Stimulated activated effector memory CD8-positive, alpha-beta T cell treated with anti-CD3 and anti-CD28 coated beads, Interleukin-12 subunit alpha, Interleukin-12 subunit beta, amount 100 ng/mL, for 72 hours (primary cell): ENCODE measurements around the gene PATL2.
"Not testable (repeated sequence)": the region's sequence is repeated elsewhere in the genome, so short reads cannot be mapped to it uniquely, and the experiment has no call there.

Experiments
- ATAC-seq: fragments of 150-1000 bp; cut with Tn5 transposase; 2 replicates; pipeline ENCODE4 v1.10.0; 2021
- DNase-seq, 2 donors: peaks; one replicate each; pipeline ENCODE4 v3.0.0; 2021 to 2022; ENCODE audit warnings: low spot score in 2 of 2
- H3K27ac Mint-ChIP-seq: one replicate; pipeline ENCODE4 v1.8.0; 2022; ENCODE audit warnings: mild to moderate bottlenecking, mixed read lengths
- H3K36me3 Mint-ChIP-seq: one replicate; pipeline ENCODE4 v1.8.0; 2022; ENCODE audit warnings: mild to moderate bottlenecking, mixed read lengths
- H3K4me1 Mint-ChIP-seq: one replicate; pipeline ENCODE4 v1.8.0; 2022; ENCODE audit warnings: mixed read lengths
- H3K4me3 Mint-ChIP-seq: one replicate; pipeline ENCODE4 v1.8.0; 2022; ENCODE audit warnings: mild to moderate bottlenecking, mixed read lengths
- H3K9me3 Mint-ChIP-seq: one replicate; pipeline ENCODE4 v1.8.0; 2022; ENCODE audit warnings: mixed read lengths

PATL2 gene

DNA sequence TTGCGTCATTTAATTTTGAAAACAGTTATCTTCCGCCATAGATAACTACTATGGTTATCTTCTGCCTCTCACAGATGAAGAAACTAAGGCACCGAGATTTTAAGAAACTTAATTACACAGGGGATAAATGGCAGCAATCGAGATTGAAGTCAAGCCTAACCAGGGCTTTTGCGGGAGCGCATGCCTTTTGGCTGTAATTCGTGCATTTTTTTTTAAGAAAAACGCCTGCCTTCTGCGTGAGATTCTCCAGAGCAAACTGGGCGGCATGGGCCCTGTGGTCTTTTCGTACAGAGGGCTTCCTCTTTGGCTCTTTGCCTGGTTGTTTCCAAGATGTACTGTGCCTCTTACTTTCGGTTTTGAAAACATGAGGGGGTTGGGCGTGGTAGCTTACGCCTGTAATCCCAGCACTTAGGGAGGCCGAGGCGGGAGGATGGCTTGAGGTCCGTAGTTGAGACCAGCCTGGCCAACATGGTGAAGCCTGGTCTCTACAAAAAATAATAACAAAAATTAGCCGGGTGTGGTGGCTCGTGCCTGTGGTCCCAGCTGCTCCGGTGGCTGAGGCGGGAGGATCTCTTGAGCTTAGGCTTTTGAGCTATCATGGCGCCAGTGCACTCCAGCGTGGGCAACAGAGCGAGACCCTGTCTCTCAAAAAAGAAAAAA lies 1.4 kb upstream of the PATL2 start:
- DNase-seq (peak in 1 of 2 donors; percentile 82), ATAC-seq (peak; percentile 41)
- peaks cover 84% of the 10 kb centered on the region for H3K36me3 Mint-ChIP-seq
- peak overlapping the region; percentile 99 for H3K4me3 Mint-ChIP-seq
- H3K9me3 Mint-ChIP-seq: no peaks in the 10 kb centered on the region
- peaks cover 64% of the 10 kb centered on the region for H3K4me1 Mint-ChIP-seq
- H3K27ac Mint-ChIP-seq: peak overlapping the region; percentile 100

DNA sequence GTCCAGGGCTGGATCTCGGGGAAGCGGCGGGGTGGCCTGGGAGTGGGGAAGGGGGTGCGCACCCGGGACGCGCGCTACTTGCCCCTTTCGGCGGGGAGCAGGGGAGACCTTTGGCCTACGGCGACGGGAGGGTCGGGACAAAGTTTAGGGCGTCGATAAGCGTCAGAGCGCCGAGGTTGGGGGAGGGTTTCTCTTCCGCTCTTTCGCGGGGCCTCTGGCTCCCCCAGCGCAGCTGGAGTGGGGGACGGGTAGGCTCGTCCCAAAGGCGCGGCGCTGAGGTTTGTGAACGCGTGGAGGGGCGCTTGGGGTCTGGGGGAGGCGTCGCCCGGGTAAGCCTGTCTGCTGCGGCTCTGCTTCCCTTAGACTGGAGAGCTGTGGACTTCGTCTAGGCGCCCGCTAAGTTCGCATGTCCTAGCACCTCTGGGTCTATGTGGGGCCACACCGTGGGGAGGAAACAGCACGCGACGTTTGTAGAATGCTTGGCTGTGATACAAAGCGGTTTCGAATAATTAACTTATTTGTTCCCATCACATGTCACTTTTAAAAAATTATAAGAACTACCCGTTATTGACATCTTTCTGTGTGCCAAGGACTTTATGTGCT lies 721 bp upstream of the PATL2 start:
- peak; percentile 55 to 87 for DNase-seq
- Mint-ChIP-seq H3K9me3 (no peaks in the 10 kb centered on the region), H3K27ac (peak overlapping the region; percentile 100), H3K36me3 (peaks cover 78% of the 10 kb centered on the region), H3K4me1 (peaks cover 65% of the 10 kb centered on the region), H3K4me3 (peak overlapping the region; percentile 99)
- ATAC-seq: peak; percentile 59

DNA sequence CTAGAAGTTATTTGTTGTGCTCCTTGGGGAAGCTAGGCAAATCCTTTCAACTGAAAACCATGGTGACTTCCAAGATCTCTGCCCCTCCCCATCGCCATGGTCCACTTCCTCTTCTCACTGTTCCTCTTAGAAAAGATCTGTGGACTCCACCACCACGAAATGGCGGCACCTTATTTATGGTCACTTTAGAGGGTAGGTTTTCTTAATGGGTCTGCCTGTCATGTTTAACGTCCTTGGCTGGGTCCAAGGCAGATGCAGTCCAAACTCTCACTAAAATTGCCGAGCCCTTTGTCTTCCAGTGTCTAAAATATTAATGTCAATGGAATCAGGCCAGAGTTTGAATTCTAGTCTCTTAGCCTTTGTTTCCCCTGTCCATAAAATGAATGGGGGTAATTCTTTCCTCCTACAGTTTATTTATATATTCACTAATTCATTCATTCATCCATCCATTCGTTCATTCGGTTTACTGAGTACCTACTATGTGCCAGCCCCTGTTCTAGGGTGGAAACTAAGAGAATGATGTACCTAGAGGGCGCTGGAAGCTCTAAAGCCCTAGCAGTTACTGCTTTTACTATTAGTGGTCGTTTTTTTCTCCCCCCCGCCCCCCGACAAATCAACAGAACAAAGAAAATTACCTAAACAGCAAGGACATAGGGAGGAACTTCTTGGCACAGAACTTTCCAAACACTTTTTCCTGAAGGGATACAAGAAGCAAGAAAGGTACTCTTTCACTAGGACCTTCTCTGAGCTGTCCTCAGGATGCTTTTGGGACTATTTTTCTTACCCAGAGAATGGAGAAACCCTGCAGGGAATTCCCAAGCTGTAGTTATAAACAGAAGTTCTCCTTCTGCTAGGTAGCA lies 657 bp downstream of the PATL2 start:
- peak overlapping the region; percentile 99 for H3K4me3 Mint-ChIP-seq
- peaks cover 61% of the 10 kb centered on the region for H3K4me1 Mint-ChIP-seq
- H3K36me3 Mint-ChIP-seq: peaks cover 64% of the 10 kb centered on the region
- H3K9me3 Mint-ChIP-seq: no peaks in the 10 kb centered on the region
- peak overlapping the region; percentile 100 for H3K27ac Mint-ChIP-seq
- DNase-seq (peak in 1 of 2 donors; percentile 71), ATAC-seq (no peak)

DNA sequence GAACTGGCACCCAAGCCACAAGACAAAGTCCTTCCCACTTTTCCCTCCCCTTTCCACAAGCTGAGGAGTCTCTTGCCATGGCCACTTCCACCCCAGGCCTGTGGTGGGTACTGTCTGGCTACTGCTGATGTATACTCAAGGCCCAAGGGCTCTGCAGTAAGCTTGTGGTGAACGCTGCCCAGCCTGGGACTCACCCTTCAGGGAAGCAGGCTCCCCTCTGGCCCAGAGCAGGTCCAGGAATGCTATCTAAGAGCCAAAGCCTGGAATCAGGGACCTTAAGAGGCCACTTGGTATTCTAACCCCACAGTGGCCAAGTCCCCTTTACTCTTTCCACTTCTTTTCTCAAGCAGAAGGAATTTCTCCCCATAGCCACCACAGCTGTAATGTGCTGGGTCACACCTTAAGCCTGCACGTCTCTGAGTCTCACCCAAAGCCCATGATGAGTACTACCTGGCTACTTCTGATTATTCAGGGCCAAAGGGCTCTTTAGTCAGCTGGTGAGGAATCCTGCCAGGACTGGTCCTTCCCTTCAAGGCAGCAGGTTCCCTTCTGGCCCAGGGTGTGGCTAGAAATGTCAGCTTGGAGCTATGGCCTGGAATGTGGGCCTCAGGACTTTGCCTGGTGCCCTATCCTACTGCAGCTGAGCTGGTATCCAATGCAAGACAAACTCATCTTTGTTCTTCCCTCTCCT lies 4.0 kb downstream of the PATL2 start:
- H3K27ac Mint-ChIP-seq: no peak overlapping the region
- H3K9me3 Mint-ChIP-seq: peaks cover 7% of the 10 kb centered on the region
- no peak overlapping the region for H3K4me3 Mint-ChIP-seq
- H3K36me3 Mint-ChIP-seq: peaks cover 35% of the 10 kb centered on the region
- ATAC-seq (no peak), DNase-seq (no peak)
- H3K4me1 Mint-ChIP-seq: peaks cover 46% of the 10 kb centered on the region

DNA sequence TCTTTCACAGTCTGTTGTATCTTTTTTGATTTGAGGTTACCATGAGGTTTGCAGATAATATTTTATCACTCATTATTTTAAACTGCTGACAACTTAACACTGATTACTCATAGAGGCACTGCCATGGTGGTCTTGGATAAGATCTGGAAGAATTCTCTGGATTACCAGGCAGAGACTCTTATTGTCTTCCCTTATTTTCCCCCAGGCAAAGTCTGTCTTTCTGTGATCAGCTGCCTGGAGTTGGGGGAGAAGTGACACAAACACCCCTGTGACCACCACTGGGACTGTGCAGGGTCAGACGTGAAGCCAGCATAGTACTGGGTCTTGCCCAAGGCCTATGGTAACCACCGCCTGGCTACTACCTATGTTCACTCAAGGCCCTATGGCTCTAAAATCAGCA lies 4.7 kb downstream of the PATL2 start:
- DNase-seq (no peak), ATAC-seq (no peak)
- Mint-ChIP-seq H3K27ac (no peak overlapping the region), H3K36me3 (peaks cover 28% of the 10 kb centered on the region), H3K4me1 (peaks cover 42% of the 10 kb centered on the region), H3K9me3 (peaks cover 9% of the 10 kb centered on the region), H3K4me3 (no peak overlapping the region)

DNA sequence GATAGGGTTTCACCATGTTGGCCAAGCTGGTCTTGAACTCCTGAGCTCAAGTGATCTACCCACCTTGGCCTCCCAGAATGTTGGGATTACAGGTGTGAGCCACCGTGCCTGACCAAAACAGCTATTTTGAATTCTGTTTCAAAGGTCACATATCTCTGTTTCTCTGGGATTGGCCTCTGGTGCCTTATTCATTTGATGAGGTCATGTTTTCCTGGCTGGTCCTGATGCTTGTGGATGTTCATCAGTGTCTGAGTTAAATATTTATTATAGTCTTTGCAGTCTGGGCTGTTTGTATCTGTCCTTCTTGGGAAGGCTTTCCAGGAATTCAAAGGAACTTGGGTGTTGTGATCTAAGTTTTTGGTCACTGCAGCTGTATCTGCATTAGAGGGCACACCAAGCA lies 5.1 kb downstream of the PATL2 start:
- H3K36me3 Mint-ChIP-seq: peaks cover 24% of the 10 kb centered on the region

DNA sequence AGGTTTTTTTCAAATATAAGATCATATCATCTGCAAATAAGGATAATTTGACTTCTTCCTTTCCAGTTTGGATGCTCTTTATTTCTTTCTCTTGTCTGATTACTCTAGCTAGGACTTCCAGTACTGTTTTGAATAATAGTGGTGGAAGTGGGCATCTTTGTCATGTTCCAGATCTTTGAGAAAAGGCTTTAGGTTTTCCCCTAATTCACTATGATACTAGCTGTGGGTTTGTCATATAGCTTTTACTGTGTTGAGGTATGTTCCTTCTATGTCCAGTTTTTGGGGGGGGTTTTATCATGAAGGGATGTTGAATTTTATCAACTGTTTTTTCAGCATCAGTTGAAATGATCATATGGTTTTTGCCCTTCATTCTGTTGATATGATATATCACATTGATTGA lies 10.4 kb downstream of the PATL2 start:
- DNase-seq, H3K36me3 Mint-ChIP-seq, H3K27ac Mint-ChIP-seq, H3K4me3 Mint-ChIP-seq: not testable (repeated sequence)
- Mint-ChIP-seq H3K9me3 (peaks cover 14% of the 10 kb centered on the region), H3K4me1 (peaks cover 40% of the 10 kb centered on the region)
- ATAC-seq: peak; percentile 82

More for the DNA sequence above, 5.1 kb downstream of the PATL2 start:
- peaks cover 9% of the 10 kb centered on the region for H3K9me3 Mint-ChIP-seq
- peaks cover 40% of the 10 kb centered on the region for H3K4me1 Mint-ChIP-seq
- no peak for DNase-seq
- no peak overlapping the region for H3K4me3 Mint-ChIP-seq
- ATAC-seq: no peak
- H3K27ac Mint-ChIP-seq: no peak overlapping the region

DNA sequence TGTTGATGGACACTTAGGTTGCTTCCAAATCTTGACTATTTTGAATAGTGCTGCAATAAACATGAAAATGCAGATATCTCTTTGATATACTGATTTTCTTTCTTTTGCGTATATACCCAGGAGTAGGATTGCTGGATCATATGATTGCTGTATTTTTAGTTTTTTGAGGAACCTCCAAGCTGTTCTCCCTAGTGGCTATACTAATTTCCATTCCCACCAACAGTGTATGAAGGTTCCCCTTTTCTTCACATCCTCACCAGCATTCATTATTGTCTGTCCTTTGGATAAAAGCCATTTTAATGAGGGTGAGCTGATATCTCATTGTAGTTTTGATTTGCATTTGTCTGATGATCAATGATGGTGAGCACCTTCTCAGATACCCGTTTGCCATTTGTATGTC lies 12.5 kb downstream of the PATL2 start:
- Mint-ChIP-seq H3K36me3 (peaks cover 5% of the 10 kb centered on the region), H3K4me1 (peaks cover 31% of the 10 kb centered on the region), H3K27ac (no peak overlapping the region), H3K4me3 (no peak overlapping the region), H3K9me3 (peaks cover 14% of the 10 kb centered on the region)
- ATAC-seq (no peak), DNase-seq (no peak)

DNA sequence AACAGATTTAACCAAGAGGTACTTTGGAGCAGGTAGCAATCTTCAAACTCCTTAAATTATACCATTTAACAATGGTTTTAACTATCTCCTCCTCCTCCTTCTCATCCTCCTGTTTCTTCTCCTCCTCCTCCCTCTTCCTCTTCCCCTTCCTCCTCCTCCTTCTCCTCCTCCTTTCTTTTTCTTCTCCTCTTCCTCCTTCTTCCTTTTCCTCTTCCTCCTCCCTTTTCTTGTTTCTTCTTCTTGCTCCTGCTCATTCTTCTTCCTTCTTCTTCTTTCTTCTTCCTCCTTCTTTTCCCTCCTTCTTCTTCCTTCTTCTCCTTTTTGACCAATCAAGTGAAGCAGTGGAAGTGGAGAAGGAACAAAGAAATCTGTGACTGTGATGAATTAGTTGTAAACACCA lies 14.1 kb downstream of the PATL2 start:
- Mint-ChIP-seq H3K4me1 (peaks cover 31% of the 10 kb centered on the region), H3K9me3 (peaks cover 6% of the 10 kb centered on the region), H3K36me3 (no peaks in the 10 kb centered on the region), H3K4me3 (no peak overlapping the region), H3K27ac (no peak overlapping the region)
- ATAC-seq (no peak), DNase-seq (no peak)

DNA sequence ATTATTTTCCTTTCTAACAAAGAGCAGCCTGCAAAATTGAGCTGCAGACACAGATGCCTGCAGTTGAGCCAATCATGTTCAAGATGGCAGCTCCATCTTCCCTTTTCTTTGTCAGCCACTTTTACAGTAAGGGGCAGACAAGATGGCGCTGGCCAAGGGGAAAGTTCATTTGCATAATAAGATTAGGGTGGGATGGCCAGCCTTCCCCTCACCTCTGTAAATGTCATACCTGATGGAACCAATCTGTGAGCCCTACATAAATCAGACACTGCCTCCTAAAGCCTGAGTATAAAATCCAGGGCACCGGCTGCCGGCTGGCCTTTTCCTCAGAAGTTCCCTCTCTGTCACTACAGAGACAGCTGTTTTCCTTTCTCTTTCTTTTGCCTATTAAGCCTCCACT lies 15.8 kb downstream of the PATL2 start:
- no peak overlapping the region for H3K4me3 Mint-ChIP-seq
- H3K4me1 Mint-ChIP-seq: peaks cover 23% of the 10 kb centered on the region
- H3K36me3 Mint-ChIP-seq: no peaks in the 10 kb centered on the region
- DNase-seq (no peak), ATAC-seq (no peak)
- H3K9me3 Mint-ChIP-seq: peaks cover 5% of the 10 kb centered on the region
- H3K27ac Mint-ChIP-seq: no peak overlapping the region

DNA sequence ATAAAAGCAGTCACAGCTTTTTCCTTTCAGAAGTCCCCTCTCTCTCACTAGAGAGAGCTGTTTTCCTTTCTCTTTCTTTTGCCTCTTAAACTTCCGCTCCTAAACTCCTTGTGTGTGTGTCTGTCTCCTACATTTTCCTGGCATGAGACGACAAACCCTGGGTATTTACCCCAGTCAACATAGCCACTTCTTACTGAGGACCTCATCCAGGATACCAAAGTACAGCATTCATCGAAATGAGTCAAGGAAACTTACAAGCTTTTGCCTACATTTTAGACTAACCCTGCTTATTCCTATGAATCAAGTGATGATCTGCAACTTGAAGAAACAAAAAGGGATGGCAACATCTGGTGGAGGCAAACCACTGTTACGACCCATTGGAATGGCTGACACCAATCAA lies 16.7 kb downstream of the PATL2 start:
- no peak overlapping the region for H3K27ac Mint-ChIP-seq

DNA sequence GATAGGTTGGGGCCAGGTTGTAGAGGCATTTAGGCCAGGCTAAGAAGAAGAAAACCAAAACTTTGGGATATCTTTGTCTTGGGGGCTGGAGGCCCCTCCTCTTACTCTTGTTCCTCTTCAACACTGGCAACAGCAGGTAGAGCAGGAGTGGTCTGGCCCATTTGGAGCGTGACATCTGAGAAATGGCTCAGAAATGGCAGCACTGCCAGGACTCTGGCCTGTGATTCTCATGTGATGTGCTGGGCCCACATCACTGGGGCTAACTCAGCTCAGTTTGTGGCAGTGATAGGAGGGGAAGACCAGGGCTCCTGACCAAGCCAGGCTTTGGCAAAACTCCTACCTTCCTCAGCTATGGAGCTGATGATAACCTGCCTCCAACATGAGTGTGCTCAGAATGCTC lies 18.5 kb downstream of the PATL2 start:
- no peak for ATAC-seq
- DNase-seq: no peak
- Mint-ChIP-seq H3K27ac (no peak overlapping the region), H3K4me3 (no peak overlapping the region), H3K4me1 (peaks cover 26% of the 10 kb centered on the region), H3K9me3 (peaks cover 1% of the 10 kb centered on the region), H3K36me3 (no peaks in the 10 kb centered on the region)

More for the DNA sequence above, 16.7 kb downstream of the PATL2 start:
- H3K4me1 Mint-ChIP-seq: peaks cover 23% of the 10 kb centered on the region
- H3K36me3 Mint-ChIP-seq: no peaks in the 10 kb centered on the region
- no peak for ATAC-seq
- H3K9me3 Mint-ChIP-seq: peaks cover 2% of the 10 kb centered on the region
- no peak for DNase-seq
- no peak overlapping the region for H3K4me3 Mint-ChIP-seq

DNA sequence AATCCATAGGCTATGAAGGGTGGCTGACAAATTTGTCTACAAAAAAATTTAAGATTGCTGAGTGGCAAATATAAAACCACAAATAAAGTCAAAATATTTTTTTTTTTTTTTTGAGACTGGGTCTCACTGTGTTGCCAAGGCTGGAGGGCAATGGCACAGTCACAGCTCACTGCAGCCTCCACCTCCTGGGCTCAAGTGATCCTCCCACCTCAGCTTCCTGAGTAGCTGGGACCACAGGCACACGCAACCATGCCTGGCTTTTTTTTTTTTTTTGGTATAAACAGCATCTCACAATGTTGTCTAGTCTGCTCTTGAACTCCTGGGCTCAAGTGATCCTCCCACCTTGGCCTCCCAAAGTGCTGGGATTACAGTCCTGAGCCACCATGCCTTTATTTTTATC lies 20.9 kb downstream of the PATL2 start:
- DNase-seq, H3K9me3 Mint-ChIP-seq, H3K36me3 Mint-ChIP-seq, H3K4me3 Mint-ChIP-seq: not testable (repeated sequence)
- H3K27ac Mint-ChIP-seq: peak overlapping the region; percentile 63
- ATAC-seq: peak; percentile 55
- H3K4me1 Mint-ChIP-seq: peaks cover 30% of the 10 kb centered on the region

DNA sequence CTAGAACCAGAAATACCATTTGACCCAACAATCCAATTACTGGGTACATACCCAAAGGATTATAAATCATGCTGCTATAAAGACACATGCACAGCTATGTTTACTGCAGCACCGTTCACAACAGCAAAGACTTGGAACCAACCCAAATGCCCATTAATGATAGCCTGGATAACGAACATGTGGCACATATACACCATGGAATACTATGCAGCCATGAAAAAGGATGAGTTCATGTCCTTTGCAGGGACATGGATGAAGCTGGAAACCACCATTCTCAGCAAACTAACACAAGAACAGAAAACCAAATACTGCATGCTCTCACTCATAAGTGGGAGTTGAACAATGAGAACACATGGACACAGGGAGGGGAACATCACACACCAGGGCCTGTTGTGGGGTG lies 21.8 kb downstream of the PATL2 start:
- not testable (repeated sequence) for H3K27ac Mint-ChIP-seq, H3K9me3 Mint-ChIP-seq, H3K36me3 Mint-ChIP-seq, DNase-seq, H3K4me3 Mint-ChIP-seq, ATAC-seq
- peaks cover 35% of the 10 kb centered on the region for H3K4me1 Mint-ChIP-seq
